Hepatocyte (in vitro differentiated cells): ENCODE data around the gene PPP1R2.

Experiments
- EZH2phosphoT487 ChIP-seq: fragments of 200-600 bp; sonication (generic); IDR thresholded peaks from one replicate; pipeline ENCODE4 v1.6.1; 2018; ENCODE audit warnings: antibody characterized with exemption, mild to moderate bottlenecking, low read depth, moderate library complexity; ENCODE audit not compliant: unreplicated experiment, severe bottlenecking
- TF ChIP-seq, protein P1 (sequence below): fragments of 200-600 bp; sonication (generic); IDR thresholded peaks from 2 replicates; pipeline ENCODE4 v1.5.1; 2016; ENCODE audit warnings: antibody characterized with exemption, mild to moderate bottlenecking; ENCODE audit not compliant: poor library complexity

DNA sequence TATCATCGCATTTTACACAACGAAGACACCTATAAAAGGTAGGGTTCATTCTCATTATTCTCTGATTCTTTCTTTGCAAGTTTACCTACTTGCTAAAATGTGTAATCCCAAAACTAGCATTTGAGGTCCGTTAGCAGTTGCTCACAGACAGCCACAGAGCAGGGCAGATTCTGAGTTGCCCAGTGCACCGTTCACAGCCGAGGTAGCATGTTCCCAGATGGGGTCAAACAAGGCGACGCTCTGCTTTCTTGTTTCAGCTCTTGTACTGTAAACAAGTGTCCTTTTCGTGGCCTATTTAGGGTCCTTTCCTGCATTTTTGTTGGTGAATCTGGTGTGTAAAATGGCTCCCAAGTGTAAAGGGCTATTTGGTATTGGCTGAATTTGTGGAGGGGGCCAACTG is 3.1 kb downstream of the PPP1R2 start:
- TF ChIP-seq, protein P1, sequence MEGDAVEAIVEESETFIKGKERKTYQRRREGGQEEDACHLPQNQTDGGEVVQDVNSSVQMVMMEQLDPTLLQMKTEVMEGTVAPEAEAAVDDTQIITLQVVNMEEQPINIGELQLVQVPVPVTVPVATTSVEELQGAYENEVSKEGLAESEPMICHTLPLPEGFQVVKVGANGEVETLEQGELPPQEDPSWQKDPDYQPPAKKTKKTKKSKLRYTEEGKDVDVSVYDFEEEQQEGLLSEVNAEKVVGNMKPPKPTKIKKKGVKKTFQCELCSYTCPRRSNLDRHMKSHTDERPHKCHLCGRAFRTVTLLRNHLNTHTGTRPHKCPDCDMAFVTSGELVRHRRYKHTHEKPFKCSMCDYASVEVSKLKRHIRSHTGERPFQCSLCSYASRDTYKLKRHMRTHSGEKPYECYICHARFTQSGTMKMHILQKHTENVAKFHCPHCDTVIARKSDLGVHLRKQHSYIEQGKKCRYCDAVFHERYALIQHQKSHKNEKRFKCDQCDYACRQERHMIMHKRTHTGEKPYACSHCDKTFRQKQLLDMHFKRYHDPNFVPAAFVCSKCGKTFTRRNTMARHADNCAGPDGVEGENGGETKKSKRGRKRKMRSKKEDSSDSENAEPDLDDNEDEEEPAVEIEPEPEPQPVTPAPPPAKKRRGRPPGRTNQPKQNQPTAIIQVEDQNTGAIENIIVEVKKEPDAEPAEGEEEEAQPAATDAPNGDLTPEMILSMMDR, result no peak
- no peak for TF ChIP-seq EZH2phosphoT487
